Lower leg skin (tissue), 4 donors: ENCODE data around the gene MBNL2. TPM values are rescaled to one million over a fixed set of nuclear protein-coding genes. Genes with fewer than 3 reads are reported as not detected.

ENCODE experiments used
- DNase-seq, 2 donors: peaks; one replicate each; pipeline ENCODE4 v3.0.0-alpha.2; 2019; ENCODE audit warnings: low spot score in 2 of 2
- H3K4me3 ChIP-seq: fragments of 200-600 bp; sonication (generic); 2 replicates; pipeline ENCODE4 v1.5.1; 2017; ENCODE audit warnings: mild to moderate bottlenecking, low read depth; ENCODE audit not compliant: poor library complexity, severe bottlenecking
- POLR2A ChIP-seq, 2 donors: fragments of 450-650 bp; IDR thresholded peaks; one replicate each; pipeline ENCODE4 v1.6.1; 2016 to 2017; ENCODE audit warnings: antibody characterized with exemption in 2 of 2, mild to moderate bottlenecking in 1 of 2, moderate library complexity in 1 of 2
- WGBS, 2 donors: methylation state at CpG; one replicate each; pipeline ENCODE4 v1.1.5; 2018; 5-methylcytosine and 5-hydroxymethylcytosine counted together
- intact Hi-C: fragments of 100-400 bp; cut with DNase I; formaldehyde crosslinking; loops from one replicate; pipeline ENCODE4 v1.15.0; 2023; ENCODE audit warnings: low total_unique reads
- total RNA-seq, 4 donors: library from RNA; depleted of rRNA; stranded (reverse); fragments of >200 nt; gene quantifications; one replicate each; pipeline ENCODE4 v1.1.0, GENCODE V29; 2016
- TF ChIP-seq, protein P1 (sequence below), 3 donors: fragments of 450-650 bp; IDR thresholded peaks; one replicate each; pipeline ENCODE4 v1.5.1; 2016; ENCODE audit warnings: antibody characterized with exemption in 3 of 3, mild to moderate bottlenecking in 3 of 3, moderate library complexity in 2 of 3

MBNL2 gene
- total RNA-seq, 4 donors from 2014 or later: 37.6 to 59.5 (median 45.4) TPM

DNA sequence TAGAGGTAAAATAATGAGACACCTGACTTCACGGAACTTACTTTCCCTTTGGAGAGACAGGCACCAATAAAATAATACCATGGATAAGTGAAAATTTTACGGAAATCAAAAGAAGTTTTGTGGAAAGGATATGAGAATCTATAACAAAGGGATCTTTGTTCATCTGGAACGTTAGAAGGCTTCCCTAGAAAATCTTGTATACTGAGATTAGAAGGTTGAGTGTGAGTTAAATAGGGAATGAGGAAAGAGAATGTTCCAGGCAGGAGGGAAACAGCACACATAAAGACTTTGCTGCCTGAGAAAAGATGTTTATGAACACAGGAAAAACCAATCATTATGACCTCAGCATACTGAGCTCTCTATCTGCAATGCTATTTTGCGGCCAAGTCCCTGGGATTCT, 192.3 kb downstream of the MBNL2 start:
- no peak overlapping the region for H3K4me3 ChIP-seq
- WGBS, 2 donors: 63 to 69% methylated on average over 4 of the region's 4 CpGs
- no peak for DNase-seq
- intact Hi-C loops: no loop called here
- TF ChIP-seq, protein P1, sequence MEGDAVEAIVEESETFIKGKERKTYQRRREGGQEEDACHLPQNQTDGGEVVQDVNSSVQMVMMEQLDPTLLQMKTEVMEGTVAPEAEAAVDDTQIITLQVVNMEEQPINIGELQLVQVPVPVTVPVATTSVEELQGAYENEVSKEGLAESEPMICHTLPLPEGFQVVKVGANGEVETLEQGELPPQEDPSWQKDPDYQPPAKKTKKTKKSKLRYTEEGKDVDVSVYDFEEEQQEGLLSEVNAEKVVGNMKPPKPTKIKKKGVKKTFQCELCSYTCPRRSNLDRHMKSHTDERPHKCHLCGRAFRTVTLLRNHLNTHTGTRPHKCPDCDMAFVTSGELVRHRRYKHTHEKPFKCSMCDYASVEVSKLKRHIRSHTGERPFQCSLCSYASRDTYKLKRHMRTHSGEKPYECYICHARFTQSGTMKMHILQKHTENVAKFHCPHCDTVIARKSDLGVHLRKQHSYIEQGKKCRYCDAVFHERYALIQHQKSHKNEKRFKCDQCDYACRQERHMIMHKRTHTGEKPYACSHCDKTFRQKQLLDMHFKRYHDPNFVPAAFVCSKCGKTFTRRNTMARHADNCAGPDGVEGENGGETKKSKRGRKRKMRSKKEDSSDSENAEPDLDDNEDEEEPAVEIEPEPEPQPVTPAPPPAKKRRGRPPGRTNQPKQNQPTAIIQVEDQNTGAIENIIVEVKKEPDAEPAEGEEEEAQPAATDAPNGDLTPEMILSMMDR (IDR thresholded peaks at IDR 0.05): no peak
- TF ChIP-seq POLR2A (IDR thresholded peaks at IDR 0.05): no peak

DNA sequence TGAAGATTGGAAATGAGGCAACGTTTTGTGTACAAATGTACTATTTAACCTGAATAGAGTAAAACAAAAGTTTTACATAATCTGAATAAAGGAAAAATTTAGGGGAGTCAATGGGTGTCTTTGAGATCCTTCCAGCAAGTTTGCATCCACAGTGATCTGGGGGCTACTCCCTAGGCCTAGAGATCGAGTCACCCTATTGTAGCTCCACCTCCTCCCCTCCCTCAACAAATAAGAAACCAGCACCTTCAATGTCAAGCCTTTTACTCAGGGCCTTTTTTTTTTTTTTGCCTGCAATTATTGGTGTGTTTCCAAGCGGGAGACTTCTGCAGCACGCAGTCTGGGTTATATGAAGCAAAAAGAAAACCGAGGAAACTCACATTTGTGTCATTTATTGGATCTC, 195.6 kb downstream of the MBNL2 start:
- no peak overlapping the region for H3K4me3 ChIP-seq
- intact Hi-C loops: no loop called here
- TF ChIP-seq, protein P1 (IDR thresholded peaks at IDR 0.05): no peak
- TF ChIP-seq POLR2A (IDR thresholded peaks at IDR 0.05): no peak
- 71 to 74% methylated on average over 5 of the region's 5 CpGs for WGBS, 2 donors
- no peak for DNase-seq

DNA sequence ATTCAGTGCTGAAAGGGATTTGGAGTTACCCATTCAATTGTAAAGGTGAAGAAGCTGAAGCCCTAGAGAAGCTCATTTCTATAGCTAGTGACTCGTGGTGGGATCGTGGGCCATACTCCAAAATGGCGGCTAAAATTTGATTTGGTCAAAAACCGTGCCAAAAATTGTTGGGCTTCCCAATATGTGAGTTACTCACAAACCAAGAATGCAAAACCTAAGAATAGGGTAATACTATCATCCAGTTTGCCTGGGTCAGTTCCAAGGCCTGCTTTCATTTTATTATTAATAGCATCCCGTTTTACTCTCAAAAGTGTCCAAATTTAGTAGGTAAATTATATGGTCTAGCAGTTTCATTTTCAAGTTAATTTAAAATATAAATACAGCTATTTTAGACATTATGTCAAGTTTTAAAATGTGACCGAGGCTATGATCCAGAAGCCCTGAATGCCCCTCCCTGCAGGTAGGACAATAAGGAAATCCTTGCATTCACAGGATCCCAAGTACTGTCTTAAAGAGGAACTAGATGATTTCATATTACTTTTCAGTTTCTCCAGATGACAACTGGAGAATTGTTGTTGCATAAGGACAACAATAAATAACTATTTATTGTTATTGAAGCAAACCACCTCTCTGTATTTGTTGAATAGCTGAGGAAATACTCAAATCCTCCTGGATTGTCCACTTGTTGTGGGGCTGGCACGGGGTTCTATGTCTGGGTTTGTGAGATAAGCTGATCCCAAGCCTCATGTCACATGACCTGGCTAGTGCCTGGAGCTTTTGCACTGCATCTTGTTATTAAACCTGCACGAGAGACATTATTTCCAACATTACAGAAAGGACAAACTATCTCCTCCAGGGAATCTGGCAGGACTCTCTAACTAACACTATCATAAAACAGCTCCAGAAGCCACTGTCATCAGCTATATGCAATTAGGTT, 200.3 kb downstream of the MBNL2 start:
- TF ChIP-seq, protein P1 (IDR thresholded peaks at IDR 0.05): no peak
- no peak for TF ChIP-seq POLR2A (IDR thresholded peaks at IDR 0.05)
- no peak overlapping the region for H3K4me3 ChIP-seq
- no peak for DNase-seq
- WGBS, 2 donors: 76 to 82% methylated on average over 8 of the region's 8 CpGs
- intact Hi-C loops: no loop called here

DNA sequence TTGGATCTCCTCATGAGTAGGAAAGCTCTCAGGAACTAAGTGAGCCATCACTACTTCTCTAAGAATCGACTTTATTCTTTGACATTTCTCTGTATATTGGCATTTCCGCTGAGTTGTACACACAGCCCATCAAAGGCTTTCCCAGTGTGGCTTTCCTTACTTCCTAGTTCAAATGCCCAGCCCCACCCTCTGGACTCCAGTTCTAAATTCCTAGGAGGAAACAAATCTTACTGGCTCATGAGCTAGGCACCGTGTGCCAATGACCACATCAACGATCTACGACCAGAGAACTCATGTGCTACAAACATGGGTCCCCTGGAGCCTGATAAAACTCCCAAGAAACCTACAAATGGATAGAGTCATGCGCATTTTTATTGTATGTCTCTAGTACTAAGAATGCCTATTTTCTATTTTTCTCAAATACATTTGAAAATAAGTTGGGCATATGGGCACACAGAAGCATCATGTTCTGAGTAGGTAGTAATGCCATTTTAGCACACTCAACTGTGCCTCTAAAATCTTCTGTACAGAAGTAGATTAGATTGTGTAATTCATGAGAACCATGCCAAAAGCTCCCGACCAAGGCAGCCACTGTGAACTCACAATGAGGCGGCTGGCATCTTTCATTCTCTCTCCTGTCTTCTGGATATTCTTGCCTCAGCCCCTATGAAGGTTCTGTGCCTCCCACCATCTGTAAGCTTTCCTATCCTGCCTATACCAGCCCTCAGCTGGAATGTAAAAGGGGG, 201.3 kb downstream of the MBNL2 start:
- no peak for DNase-seq
- 65 to 66% methylated on average over 8 of the region's 8 CpGs for WGBS, 2 donors
- TF ChIP-seq POLR2A (IDR thresholded peaks at IDR 0.05): no peak
- TF ChIP-seq, protein P1 (IDR thresholded peaks at IDR 0.05): no peak
- H3K4me3 ChIP-seq: no peak overlapping the region
- intact Hi-C loops: no loop called here

DNA sequence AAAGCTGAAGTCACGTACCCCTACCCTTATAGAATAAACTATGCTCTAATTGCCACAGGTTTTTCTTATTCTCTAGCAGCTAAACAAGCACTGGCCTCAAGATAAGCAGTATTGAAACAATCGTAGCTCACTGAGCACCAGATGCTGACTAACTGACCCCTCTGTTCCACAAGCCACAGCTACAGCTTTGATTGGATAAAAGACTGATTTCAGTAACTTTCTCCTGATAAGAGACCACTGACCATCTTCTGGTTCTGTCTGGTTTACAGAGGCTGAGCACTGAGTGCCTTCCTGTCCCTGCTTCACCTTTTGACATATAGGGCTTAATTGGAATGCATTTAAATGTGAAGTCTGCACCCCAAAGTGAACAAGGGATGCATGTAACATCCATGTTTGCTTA, 203.5 kb downstream of the MBNL2 start:
- WGBS, 2 donors: 90 to 93% methylated on average over 2 of the region's 2 CpGs
- no peak overlapping the region for H3K4me3 ChIP-seq
- DNase-seq: no peak
- intact Hi-C loops: no loop called here
- TF ChIP-seq POLR2A (IDR thresholded peaks at IDR 0.05): no peak
- TF ChIP-seq, protein P1 (IDR thresholded peaks at IDR 0.05): no peak
